ENCODE measurements around the gene ZFX. TPM values are rescaled to one million over a fixed set of nuclear protein-coding genes. Genes with fewer than 3 reads are reported as not detected.

ZFX gene
- total and polyA plus RNA-seq, 11 donors = 6.4 to 70.5 (median 41.4) TPM

GRCh38 chrX:24117258-24117657 is 32.3 kb upstream of the ZFX start:
- Histone ChIP-seq H3K4me3 (peak overlapping the region in 4 of 12 donors; percentile 6 to 38 (median 16)), H3K9me3 (no peaks in the 10 kb centered on the region), H3K27ac (peak overlapping the region in 6 of 12 donors; percentile 4 to 55 (median 30)), H3K4me1 (peaks cover 0 to 4% (median 0%) of the 10 kb centered on the region in 12 donors), H3K27me3 (peaks cover 0 to 2% (median 0%) of the 10 kb centered on the region in 9 donors), H3K36me3 (no peaks in the 10 kb centered on the region)
- 21 to 31% (median 24%) methylated on average over 3 of the region's 3 CpGs for WGBS, 4 donors
- DNase-seq = peak in 2 of 5 donors; percentile 10 to 22
- ATAC-seq = peak in 3 of 4 donors; percentile 69 to 73 (median 73)
- TF ChIP-seq CTCF (IDR thresholded peaks at IDR 0.05) (no peak), POLR2A (IDR thresholded peaks at IDR 0.05) (no peak)
- intact Hi-C loops (cut with DNase I) = no loop called here

- intact Hi-C loops (cut with DNase I) = no loop called here
- TF ChIP-seq POLR2A (IDR thresholded peaks at IDR 0.05) = no peak
- TF ChIP-seq CTCF (IDR thresholded peaks at IDR 0.05) = no peak
- ATAC-seq (no peak), DNase-seq (no peak)
- H3K4me3 ChIP-seq = no peak overlapping the region
- 56 to 68% (median 62%) methylated on average over 4 of the region's 4 CpGs for WGBS, 4 donors
- no peaks in the 10 kb centered on the region for H3K36me3 ChIP-seq
- H3K9me3 ChIP-seq = no peaks in the 10 kb centered on the region
- H3K4me1 ChIP-seq = no peaks in the 10 kb centered on the region
- no peak overlapping the region for H3K27ac ChIP-seq
- H3K27me3 ChIP-seq = peaks cover 0 to 4% (median 0%) of the 10 kb centered on the region in 9 donors
These were observed 25.2 kb upstream of the ZFX start for GRCh38 chrX:24124244-24124799.

- H3K27me3 ChIP-seq = peaks cover 0 to 4% (median 0%) of the 10 kb centered on the region in 9 donors
- ATAC-seq (peak in 2 of 4 donors; percentile 26 to 29), DNase-seq (no peak)
- H3K36me3 ChIP-seq = no peaks in the 10 kb centered on the region
- H3K4me3 ChIP-seq = no peak overlapping the region
- TF ChIP-seq POLR2A (IDR thresholded peaks at IDR 0.05) (no peak), CTCF (IDR thresholded peaks at IDR 0.05) (no peak)
- 57 to 74% (median 63%) methylated on average over 7 to 8 of the region's 8 CpGs for WGBS, 4 donors
- intact Hi-C loops (cut with DNase I) = no loop called here
- no peaks in the 10 kb centered on the region for H3K4me1 ChIP-seq
- H3K27ac ChIP-seq = no peak overlapping the region
- H3K9me3 ChIP-seq = no peaks in the 10 kb centered on the region
These were observed 24.4 kb upstream of the ZFX start for GRCh38 chrX:24125028-24125612.

GRCh38 chrX:24131476-24131875 is 18.1 kb upstream of the ZFX start:
- no peak for TF ChIP-seq POLR2A (IDR thresholded peaks at IDR 0.05)
- TF ChIP-seq CTCF (IDR thresholded peaks at IDR 0.05) = no peak
- no peak for DNase-seq
- intact Hi-C loops (cut with DNase I) = no loop called here
- ATAC-seq = no peak
- Histone ChIP-seq H3K9me3 (no peaks in the 10 kb centered on the region), H3K27me3 (peaks cover 0 to 15% (median 0%) of the 10 kb centered on the region in 9 donors), H3K36me3 (no peaks in the 10 kb centered on the region), H3K4me3 (no peak overlapping the region), H3K4me1 (no peaks in the 10 kb centered on the region), H3K27ac (no peak overlapping the region)
- WGBS, 4 donors = 89 to 100% (median 100%) methylated on average over 1 of the region's 1 CpG; no CpG with 5 or more reads in 1 of the 4 donors

Data from heart left ventricle (tissue), 16 donors.